H1 (cell line): ENCODE measurements around the gene POLE. TPM values are rescaled to one million over a fixed set of nuclear protein-coding genes. Genes with fewer than 3 reads are reported as not detected.

Source experiments
- CTCF ChIA-PET: fragments of 300-600 bp; sonication (Branson Sonifier 250); formaldehyde crosslinking; loops from one replicate; lab custom pipeline; 2021; ENCODE audit not compliant: partially characterized antibody; lab: Charles Lee
- POLR2A ChIA-PET: fragments of 300-600 bp; sonication (Branson Sonifier 250); formaldehyde crosslinking; loops from one replicate; lab custom pipeline; 2021; ENCODE audit warnings: inconsistent platforms; ENCODE audit not compliant: partially characterized antibody; lab: Charles Lee
- DNase-seq, 2 experiments: peaks; one replicate each; pipeline versions ENCODE4 v3.0.0 to v3.0.0-alpha.2; 2010 to 2022; ENCODE audit warnings: low spot score in 2 of 2, low read depth in 1 of 2, mixed read lengths in 1 of 2
- FAIRE-seq: peaks from 2 replicates; lab custom pipeline; 2011; peaks lifted over from hg19 to GRCh38; lab: Jason Lieb, UNC
- H2AFZ ChIP-seq: 2 replicates; pipeline ENCODE4 v1.8.1; 2012; ENCODE audit warnings: low read length, inconsistent platforms
- H2AK5ac ChIP-seq: 2 replicates; pipeline ENCODE4 v1.6.1; 2013; ENCODE audit warnings: low read depth, low read length
- H2BK120ac ChIP-seq: replicated peaks from 2 replicates; pipeline ENCODE3; 2013; ENCODE audit warnings: low read depth, low read length, inconsistent platforms
- H2BK12ac ChIP-seq: 2 replicates; pipeline ENCODE4 v1.6.1; 2013; ENCODE audit warnings: low read depth, low read length
- H2BK15ac ChIP-seq: 2 replicates; pipeline ENCODE4 v1.6.1; 2013; ENCODE audit warnings: low read length
- H2BK20ac ChIP-seq: 2 replicates; pipeline ENCODE4 v1.6.1; 2013; ENCODE audit warnings: low read length
- H2BK5ac ChIP-seq: 2 replicates; pipeline ENCODE4 v1.6.1; 2013; ENCODE audit warnings: low read depth, low read length
- H3K14ac ChIP-seq: 2 replicates; pipeline ENCODE4 v1.6.1; 2013; ENCODE audit warnings: inconsistent platforms; ENCODE audit not compliant: insufficient read length
- H3K18ac ChIP-seq: 2 replicates; pipeline ENCODE4 v1.6.1; 2013; ENCODE audit warnings: low read length; ENCODE audit errors: extremely low read depth
- H3K23ac ChIP-seq: 2 replicates; pipeline ENCODE4 v1.6.1; 2013; ENCODE audit warnings: inconsistent platforms; ENCODE audit not compliant: insufficient read length
- H3K23me2 ChIP-seq: 2 replicates; pipeline ENCODE4 v1.6.1; 2013; ENCODE audit warnings: low read depth, low read length
- H3K27ac ChIP-seq: 2 replicates; pipeline ENCODE4 v1.6.1; 2011; ENCODE audit warnings: low read depth, low read length, inconsistent platforms
- H3K27me3 ChIP-seq, 4 experiments: replicated peaks in 1 of 4; 1 replicate in 1 of 4; 2 replicates in 3 of 4; pipeline versions ENCODE4 v1.6.1 to v1.8.1; 2011 to 2013; ENCODE audit warnings: low read length in 3 of 4, mild to moderate bottlenecking in 3 of 4, inconsistent platforms in 2 of 4, mixed read lengths in 2 of 4, moderate library complexity in 1 of 4; ENCODE audit not compliant: control insufficient read depth in 3 of 4, insufficient read depth in 3 of 4; ENCODE audit errors: extremely low read depth in 1 of 4
- H3K36me3 ChIP-seq, 4 experiments: 2 replicates each; pipeline versions ENCODE4 v1.6.1 to v1.8.1; 2011 to 2013; ENCODE audit warnings: mild to moderate bottlenecking in 4 of 4, low read length in 3 of 4, moderate library complexity in 2 of 4, control low read depth in 1 of 4, inconsistent platforms in 1 of 4; ENCODE audit not compliant: insufficient read depth in 4 of 4, control insufficient read depth in 2 of 4
- H3K4ac ChIP-seq: replicated peaks from 2 replicates; pipeline ENCODE3; 2013; ENCODE audit warnings: low read length, low read depth, mixed read lengths, inconsistent platforms; ENCODE audit not compliant: insufficient read length
- H3K4me1 ChIP-seq, 4 experiments: replicated peaks in 1 of 4; 1 replicate in 1 of 4; 2 replicates in 3 of 4; pipeline versions ENCODE4 v1.6.1 to v1.8.1; 2011 to 2013; ENCODE audit warnings: low read length in 3 of 4, inconsistent platforms in 2 of 4, mixed read lengths in 1 of 4; ENCODE audit not compliant: insufficient read depth in 4 of 4, control insufficient read depth in 3 of 4
- H3K4me2 ChIP-seq, 2 experiments: 2 replicates each; pipeline versions ENCODE4 v1.6.1 to v1.8.1; 2011 to 2013; ENCODE audit warnings: low read depth in 2 of 2, low read length in 2 of 2, control low read depth in 1 of 2, inconsistent platforms in 1 of 2, mild to moderate bottlenecking in 1 of 2; ENCODE audit not compliant: insufficient read depth in 1 of 2
- H3K4me3 ChIP-seq, 4 experiments: fragments of 200-600, 300-600 bp in 1 of 4; sonication (generic), shearing (Covaris generic), sonication (Bioruptor Twin) in 1 of 4; 2 replicates each; pipeline versions ENCODE4 v1.5.1 to v1.8.1; 2011 to 2016; ENCODE audit warnings: low read length in 4 of 4, low read depth in 3 of 4, control low read depth in 2 of 4, inconsistent platforms in 2 of 4, mild to moderate bottlenecking in 2 of 4, mixed read lengths in 1 of 4, moderate library complexity in 1 of 4; ENCODE audit not compliant: insufficient read depth in 2 of 4; ENCODE audit errors: extremely low read depth in 1 of 4
- H3K56ac ChIP-seq: replicated peaks from 2 replicates; pipeline ENCODE3; 2013; ENCODE audit warnings: low read depth, mild to moderate bottlenecking, mixed read lengths, low read length, inconsistent platforms; ENCODE audit not compliant: insufficient read length
- H3K79me1 ChIP-seq: 2 replicates; pipeline ENCODE4 v1.6.1; 2013; ENCODE audit warnings: low read depth, low read length, control low read depth
- H3K79me2 ChIP-seq, 2 experiments: 2 replicates each; pipeline versions ENCODE4 v1.6.1 to v1.8.1; 2012 to 2013; ENCODE audit warnings: low read length in 2 of 2, mild to moderate bottlenecking in 2 of 2, inconsistent platforms in 1 of 2; ENCODE audit not compliant: insufficient read depth in 2 of 2, control insufficient read depth in 1 of 2
- H3K9ac ChIP-seq, 4 experiments: replicated peaks in 1 of 4; 1 replicate in 1 of 4; 2 replicates in 3 of 4; pipeline versions ENCODE4 v1.6.1 to v1.8.1; 2011 to 2013; ENCODE audit warnings: low read depth in 3 of 4, low read length in 3 of 4, control low read depth in 2 of 4, mild to moderate bottlenecking in 2 of 4, moderate library complexity in 2 of 4, inconsistent platforms in 1 of 4; ENCODE audit errors: extremely low read depth in 1 of 4
- H3K9me3 ChIP-seq, 2 experiments: 2 replicates each; pipeline versions ENCODE4 v1.6.1 to v1.8.1; 2012 to 2013; ENCODE audit warnings: mild to moderate bottlenecking in 2 of 2, moderate library complexity in 2 of 2, control low read depth in 1 of 2, inconsistent platforms in 1 of 2, low read depth in 1 of 2, low read length in 1 of 2, mixed read lengths in 1 of 2; ENCODE audit not compliant: insufficient read depth in 2 of 2
- H4K20me1 ChIP-seq, 2 experiments: replicated peaks in 1 of 2; 2 replicates each; pipeline versions ENCODE3 to v1.8.1; 2011 to 2013; ENCODE audit warnings: inconsistent platforms in 2 of 2, low read length in 2 of 2, mild to moderate bottlenecking in 1 of 2; ENCODE audit not compliant: insufficient read depth in 2 of 2, control insufficient read depth in 1 of 2
- H4K5ac ChIP-seq: 2 replicates; pipeline ENCODE4 v1.6.1; 2013; ENCODE audit warnings: low read length, low read depth, mixed read lengths, inconsistent platforms; ENCODE audit not compliant: insufficient read length
- H4K8ac ChIP-seq: 2 replicates; pipeline ENCODE4 v1.8.0; 2013; ENCODE audit warnings: mild to moderate bottlenecking, moderate library complexity, low read length, inconsistent platforms; ENCODE audit not compliant: insufficient read depth; ENCODE audit errors: extremely low read depth
- H4K91ac ChIP-seq: replicated peaks from 2 replicates; pipeline ENCODE3; 2013; ENCODE audit warnings: low read length, mixed read lengths, inconsistent platforms; ENCODE audit not compliant: insufficient read length
- CHD1 ChIP-seq: IDR thresholded peaks from 2 replicates; pipeline ENCODE4 v1.6.1; 2012; ENCODE audit warnings: low read depth, low read length, improper control_type of control experiment
- KDM4A ChIP-seq: IDR thresholded peaks from one replicate; pipeline ENCODE4 v1.7.1; 2012; ENCODE audit warnings: low read depth, mild to moderate bottlenecking, moderate library complexity, low read length, inconsistent platforms; ENCODE audit not compliant: severe bottlenecking
- MAFK ChIP-seq: IDR thresholded peaks from 2 replicates; pipeline ENCODE4 v1.6.1; 2012; ENCODE audit warnings: low read depth, mild to moderate bottlenecking, improper control_type of control experiment, low read length
- NANOG ChIP-seq: IDR thresholded peaks from 2 replicates; pipeline ENCODE4 v1.6.1; 2011; ENCODE audit warnings: low read length, low read depth, mild to moderate bottlenecking, inconsistent platforms; ENCODE audit not compliant: insufficient read depth, poor library complexity, severe bottlenecking
- POLR2A ChIP-seq, 2 experiments: IDR thresholded peaks; 1 replicate in 1 of 2; 2 replicates in 1 of 2; pipeline ENCODE4 v1.6.1; 2011; ENCODE audit warnings: low read depth in 2 of 2, low read length in 2 of 2, mild to moderate bottlenecking in 2 of 2; ENCODE audit errors: control extremely low read depth in 1 of 2
- TCF12 ChIP-seq: IDR thresholded peaks from 2 replicates; pipeline ENCODE4 v1.6.1; 2011; ENCODE audit warnings: low read depth, mild to moderate bottlenecking, low read length
- TEAD4 ChIP-seq: IDR thresholded peaks from 2 replicates; pipeline ENCODE4 v1.6.1; 2012; ENCODE audit warnings: low read depth, low read length, inconsistent platforms, mixed read lengths
- ZNF274 ChIP-seq: IDR thresholded peaks from 2 replicates; pipeline ENCODE4 v1.7.0; 2012; ENCODE audit warnings: low read length, borderline replicate concordance; ENCODE audit errors: extremely low read depth
- WGBS, 2 experiments: shearing (Covaris generic) in 1 of 2; methylation state at CpG; one replicate each; pipeline versions ENCODE4 v1.1.6 to v1.1.7; 2013 to 2015; ENCODE audit warnings: low lambda C conversion rate in 2 of 2, mixed read lengths in 2 of 2, inconsistent platforms in 1 of 2, low coverage in 1 of 2, missing lambda C conversion rate in 1 of 2; ENCODE audit not compliant: insufficient replicate concordance in 2 of 2, insufficient coverage in 1 of 2, insufficient read length in 1 of 2; ENCODE audit errors: extremely low coverage in 1 of 2, missing lambda C conversion rate in 1 of 2; 5-methylcytosine and 5-hydroxymethylcytosine counted together
- polyA plus RNA-seq, 7 experiments: library from polyadenylated mRNA; depleted of rRNA in 3 of 7; stranded (reverse) in 5 of 7; unstranded in 2 of 7; fragments of >200 nt in 5 of 7; fragments of 200-250 nt in 2 of 7; gene quantifications; 1 replicate in 5 of 7; 2 replicates in 1 of 7; 4 replicates in 1 of 7; pipeline versions ENCODE4 v1.2.1 to v1.2.3, GENCODE V29; 2011 to 2013; ENCODE audit warnings: missing spikeins in 2 of 7, mixed read lengths in 2 of 7
- total RNA-seq: library from RNA; stranded (reverse); fragmentation: NEBNext Ultra II Directional; extraction: Animal tissue kit (Norgen Biotek cat#: 25700); gene quantifications from 2 replicates; pipeline ENCODE4 v1.2.1, GENCODE V29; 2021
- TF ChIP-seq, protein P1 (sequence below), 3 experiments: IDR thresholded peaks; 1 replicate in 2 of 3; 2 replicates in 1 of 3; pipeline versions ENCODE4 v1.5.1 to v1.6.1; 2011; ENCODE audit warnings: low read length in 3 of 3, mild to moderate bottlenecking in 3 of 3, inconsistent platforms in 2 of 3, low read depth in 1 of 3, moderate library complexity in 1 of 3; ENCODE audit not compliant: insufficient read depth in 1 of 3; ENCODE audit errors: control extremely low read depth in 1 of 3

POLE gene
- total and polyA plus RNA-seq, 2 of the 8 experiments (the other 6 are each of a cell fraction or from before 2014, with no cell fraction given), result 59.7 to 115 TPM

GRCh38 chr12:132582582-132583410 is 104.3 kb downstream of the POLE start:
- Histone ChIP-seq H3K23ac (no peak overlapping the region), H4K5ac (no peak overlapping the region), H3K56ac (no peak overlapping the region), H2BK5ac (no peak overlapping the region), H3K79me1 (peaks cover 2% of the 10 kb centered on the region; the same call in 1 of the 2 replicates), H3K23me2 (peaks cover 18% of the 10 kb centered on the region; the same call in 1 of the 2 replicates), H2AFZ (no peak overlapping the region), H3K27me3 (peaks cover 26 to 56% (median 46%) of the 10 kb centered on the region in 4 experiments), H2BK120ac (no peak overlapping the region), H3K79me2 (no peaks in the 10 kb centered on the region), H3K36me3 (peaks cover 2 to 4% (median 3%) of the 10 kb centered on the region in 4 experiments; a peak in 5 of 8 replicates), H3K4ac (no peak overlapping the region), H3K4me3 (peak overlapping the region; percentile 28 to 59 (median 36); a peak in 6 of 8 replicates), H3K4me1 (peaks cover 0 to 6% (median 5%) of the 10 kb centered on the region in 4 experiments; a peak in 2 of 7 replicates), H4K20me1 (peaks cover 15 to 23% of the 10 kb centered on the region in 2 experiments), H4K8ac (no peak overlapping the region), H3K9me3 (peaks cover 0 to 5% of the 10 kb centered on the region in 2 experiments; a peak in 1 of 4 replicates), H3K27ac (no peak overlapping the region), H3K18ac (no peak overlapping the region; the same call in 1 of the 2 replicates), H2AK5ac (no peak overlapping the region), H2BK15ac (no peak overlapping the region), H3K14ac (no peak overlapping the region), H2BK12ac (no peak overlapping the region), H4K91ac (no peak overlapping the region), H3K9ac (no peak overlapping the region), H3K4me2 (peak overlapping the region; percentile 67 to 82), H2BK20ac (no peak overlapping the region)
- CTCF ChIA-PET, result interaction anchor here (0.6 to 1.5 kb wide), 3 partner anchors 20 to 176 kb away, joined by 3 to 4 read pairs (median 3); no protein-coding TSS in a partner anchor
- POLR2A ChIA-PET, result interaction anchor here (1.1 to 6.6 kb wide), 13 partner anchors 9 to 152 kb away, joined by 3 to 60 read pairs (median 9); partner anchors contain the start of genes LRCOL1 and P2RX2
- FAIRE-seq (no peak), DNase-seq (no peak)
- 9% methylated on average over 30 of the region's 89 CpGs; no CpG with 5 or more reads in 1 of the 2 experiments for WGBS, 2 experiments
- TF ChIP-seq POLR2A (IDR thresholded peaks at IDR 0.05; ENCODE audit: control extremely low read depth in 1 of 2, low read depth in 2 of 2, low read length in 2 of 2) (no peak; a peak in 1 of 3 replicates), NANOG (no peak), CHD1 (no peak), KDM4A (peak; percentile 20), MAFK (no peak), TCF12 (no peak), TEAD4 (no peak), ZNF274 (no peak)
- TF ChIP-seq, protein P1, sequence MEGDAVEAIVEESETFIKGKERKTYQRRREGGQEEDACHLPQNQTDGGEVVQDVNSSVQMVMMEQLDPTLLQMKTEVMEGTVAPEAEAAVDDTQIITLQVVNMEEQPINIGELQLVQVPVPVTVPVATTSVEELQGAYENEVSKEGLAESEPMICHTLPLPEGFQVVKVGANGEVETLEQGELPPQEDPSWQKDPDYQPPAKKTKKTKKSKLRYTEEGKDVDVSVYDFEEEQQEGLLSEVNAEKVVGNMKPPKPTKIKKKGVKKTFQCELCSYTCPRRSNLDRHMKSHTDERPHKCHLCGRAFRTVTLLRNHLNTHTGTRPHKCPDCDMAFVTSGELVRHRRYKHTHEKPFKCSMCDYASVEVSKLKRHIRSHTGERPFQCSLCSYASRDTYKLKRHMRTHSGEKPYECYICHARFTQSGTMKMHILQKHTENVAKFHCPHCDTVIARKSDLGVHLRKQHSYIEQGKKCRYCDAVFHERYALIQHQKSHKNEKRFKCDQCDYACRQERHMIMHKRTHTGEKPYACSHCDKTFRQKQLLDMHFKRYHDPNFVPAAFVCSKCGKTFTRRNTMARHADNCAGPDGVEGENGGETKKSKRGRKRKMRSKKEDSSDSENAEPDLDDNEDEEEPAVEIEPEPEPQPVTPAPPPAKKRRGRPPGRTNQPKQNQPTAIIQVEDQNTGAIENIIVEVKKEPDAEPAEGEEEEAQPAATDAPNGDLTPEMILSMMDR (IDR thresholded peaks at IDR 0.05; ENCODE audit: control extremely low read depth in 1 of 3, insufficient read depth in 1 of 3, low read depth in 1 of 3, low read length in 3 of 3), result no peak
